SKM-1 (cell line): ENCODE results near the gene CD72.
"Not testable (repeated sequence)": the region's sequence is repeated elsewhere in the genome, so short reads cannot be mapped to it uniquely, and the experiment has no call there.

Source experiments
- DNase-seq: peaks from one replicate; lab custom pipeline; 2025; ENCODE audit not compliant: unreplicated experiment; lab: John Stamatoyannopoulos, UW

CD72 gene

DNA sequence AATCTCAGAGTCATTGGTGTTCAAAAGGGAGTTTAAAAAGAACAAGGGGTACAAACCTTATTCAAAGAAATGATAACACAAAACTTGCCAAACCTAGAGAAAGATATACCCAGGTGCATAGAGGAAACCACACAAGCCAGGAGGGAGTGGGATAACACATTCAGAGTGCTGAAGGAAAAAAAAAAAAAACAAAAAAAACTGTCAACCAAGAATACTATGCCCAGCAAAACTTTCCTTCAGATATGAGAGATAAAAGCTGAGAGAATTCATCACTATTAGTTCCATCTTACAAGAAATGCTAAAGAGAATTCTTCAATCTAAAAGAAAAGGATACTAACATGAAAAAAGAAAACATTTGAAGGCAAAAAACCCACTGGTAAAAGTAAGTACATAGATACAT lies 24.6 kb downstream of the CD72 start:
- no peak for DNase-seq

DNA sequence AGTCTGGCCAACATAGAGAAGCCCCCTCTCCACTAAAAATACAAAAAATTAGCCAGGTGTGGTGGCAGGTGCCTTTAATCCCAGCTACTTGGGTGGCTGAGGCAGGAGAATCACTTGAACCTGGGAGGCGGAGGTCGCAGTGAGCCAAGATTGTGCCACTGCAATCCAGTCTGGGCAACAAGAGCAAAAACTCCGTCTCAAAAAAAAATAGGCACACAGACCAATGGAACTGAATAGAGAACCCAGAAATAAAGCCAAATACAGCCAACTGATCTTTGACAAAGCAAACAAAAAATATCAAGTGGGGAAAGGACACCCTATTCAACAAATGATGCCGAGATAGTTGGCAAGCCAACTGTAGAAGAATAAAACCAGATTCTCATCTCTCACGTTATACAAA lies 29.7 kb downstream of the CD72 start:
- DNase-seq: not testable (repeated sequence)

GRCh38 chr9:35584681-35585080 lies 33.5 kb downstream of the CD72 start:
- DNase-seq: not testable (repeated sequence)

- not testable (repeated sequence) for DNase-seq
These were observed 34.7 kb downstream of the CD72 start for GRCh38 chr9:35583521-35583920.

GRCh38 chr9:35579659-35580227 lies 38.5 kb downstream of the CD72 start:
- DNase-seq: not testable (repeated sequence)

GRCh38 chr9:35579130-35579529 lies 39.1 kb downstream of the CD72 start:
- DNase-seq: no peak

DNA sequence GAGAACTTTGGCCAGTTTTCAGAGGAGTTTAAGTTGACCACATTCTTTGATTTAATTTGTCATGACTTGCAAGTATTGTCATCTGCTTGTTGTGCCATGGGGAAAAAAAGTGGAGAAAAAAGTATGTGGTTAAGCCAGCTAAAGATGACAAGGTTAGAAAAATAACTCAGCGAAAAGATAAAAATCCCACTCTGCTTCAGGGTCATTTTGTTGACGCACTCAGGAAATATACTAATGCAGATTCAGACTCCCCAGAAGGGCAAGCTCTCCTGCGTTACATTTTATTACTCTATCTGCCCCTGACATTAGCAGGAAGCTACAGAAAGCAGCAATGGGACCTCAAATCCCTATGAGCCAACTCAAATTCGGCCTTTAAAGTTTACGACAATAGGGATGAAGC lies 40.7 kb downstream of the CD72 start:
- DNase-seq: no peak

DNA sequence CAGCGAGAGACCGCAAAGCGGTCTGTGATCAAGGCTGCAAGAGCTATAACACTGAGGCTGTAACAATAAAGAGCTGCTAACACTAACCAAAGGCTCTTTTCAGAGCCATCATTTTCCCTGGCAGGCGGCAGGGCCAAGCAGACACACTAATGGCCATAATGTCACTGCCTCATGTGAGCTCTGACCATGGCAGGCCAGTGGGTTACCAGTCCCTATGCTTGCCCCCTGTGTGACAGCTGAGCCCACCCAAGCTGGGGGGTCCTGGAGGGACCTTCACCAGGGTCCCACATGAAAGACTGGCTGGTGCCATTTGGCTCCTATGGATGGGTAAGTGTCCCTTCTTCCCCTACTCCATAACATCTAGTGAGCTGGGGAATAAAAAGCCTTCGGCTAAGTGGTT lies 42.7 kb downstream of the CD72 start:
- DNase-seq: no peak

- DNase-seq: no peak
These were observed 43.6 kb downstream of the CD72 start for GRCh38 chr9:35574578-35575122.

GRCh38 chr9:35570709-35571504 lies 47.3 kb downstream of the CD72 start:
- no peak for DNase-seq

GRCh38 chr9:35569206-35569605 lies 49.0 kb downstream of the CD72 start:
- no peak for DNase-seq

GRCh38 chr9:35568196-35568595 lies 50.0 kb downstream of the CD72 start:
- no peak for DNase-seq

- no peak for DNase-seq
These were observed 51.8 kb downstream of the CD72 start for GRCh38 chr9:35566417-35566816.

DNA sequence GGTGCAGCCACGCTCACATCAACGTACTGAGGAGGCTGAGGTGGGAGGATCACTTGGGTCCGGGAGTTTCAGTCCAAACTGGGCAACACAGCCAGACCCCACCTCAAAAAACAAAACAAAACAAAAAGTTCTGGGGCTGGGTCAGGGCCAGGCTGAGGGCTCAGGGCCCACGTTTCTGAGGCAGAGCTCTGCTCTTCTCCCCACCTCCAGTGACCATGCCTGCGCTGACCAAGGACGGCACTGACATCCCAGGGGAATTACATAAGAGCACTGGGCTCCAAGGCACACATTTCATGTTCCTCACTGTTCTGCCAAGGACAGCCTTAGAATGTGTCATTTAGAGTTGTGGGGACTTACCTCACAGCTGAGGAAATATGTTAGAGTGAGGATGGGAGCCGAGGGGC lies 53.6 kb downstream of the CD72 start:
- no peak for DNase-seq

GRCh38 chr9:35563791-35564197 lies 54.4 kb downstream of the CD72 start:
- DNase-seq: no peak

- no peak for DNase-seq
These were observed 55.1 kb downstream of the CD72 start for GRCh38 chr9:35562895-35563780.

DNA sequence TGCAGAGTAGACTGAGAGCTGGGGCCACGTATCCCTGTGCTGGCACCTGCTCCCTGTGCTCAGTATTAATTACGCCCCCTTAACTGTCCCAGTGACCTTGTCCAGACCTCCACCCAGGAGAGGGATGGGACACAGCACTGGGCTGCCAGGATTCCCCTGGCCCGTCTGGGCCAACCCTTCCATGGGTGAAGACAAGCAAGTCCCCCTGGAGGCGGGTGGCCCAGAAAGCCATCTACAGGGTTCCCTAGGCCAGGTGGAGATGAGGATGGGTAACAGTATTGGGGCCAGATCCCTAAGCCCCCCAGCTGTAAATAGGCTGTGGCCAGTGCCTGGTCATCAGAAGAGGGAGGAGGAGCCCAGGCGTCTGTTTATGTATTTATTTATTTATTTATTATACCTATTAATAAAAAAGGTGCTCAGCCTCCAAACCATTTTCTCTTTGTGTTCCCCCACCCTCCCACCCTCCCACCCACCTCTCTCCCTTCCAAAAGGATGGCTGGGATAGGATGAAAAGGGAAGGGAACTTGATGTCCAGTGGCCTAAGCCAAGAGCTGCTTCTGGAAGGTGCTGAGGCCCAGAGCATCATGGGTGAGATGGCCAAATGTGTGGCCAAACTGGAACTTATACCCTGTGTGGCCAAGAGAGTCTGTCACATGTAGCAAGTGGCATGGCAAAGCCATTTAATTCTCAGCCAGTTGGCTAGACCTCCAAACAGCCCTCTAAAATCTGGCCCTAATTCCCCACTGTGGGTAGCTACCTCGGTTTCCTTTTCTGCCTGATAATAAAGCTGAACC lies 56.5 kb downstream of the CD72 start:
- no peak for DNase-seq

GRCh38 chr9:35560625-35561337 lies 57.4 kb downstream of the CD72 start:
- DNase-seq: no peak
